ENCODE results near the gene SIGLEC6. TPM values are rescaled to one million over a fixed set of nuclear protein-coding genes. Genes with fewer than 3 reads are reported as not detected.

Gene SIGLEC6
- total RNA-seq, 1 experiment from 2014 or later = 10.0 TPM

DNA sequence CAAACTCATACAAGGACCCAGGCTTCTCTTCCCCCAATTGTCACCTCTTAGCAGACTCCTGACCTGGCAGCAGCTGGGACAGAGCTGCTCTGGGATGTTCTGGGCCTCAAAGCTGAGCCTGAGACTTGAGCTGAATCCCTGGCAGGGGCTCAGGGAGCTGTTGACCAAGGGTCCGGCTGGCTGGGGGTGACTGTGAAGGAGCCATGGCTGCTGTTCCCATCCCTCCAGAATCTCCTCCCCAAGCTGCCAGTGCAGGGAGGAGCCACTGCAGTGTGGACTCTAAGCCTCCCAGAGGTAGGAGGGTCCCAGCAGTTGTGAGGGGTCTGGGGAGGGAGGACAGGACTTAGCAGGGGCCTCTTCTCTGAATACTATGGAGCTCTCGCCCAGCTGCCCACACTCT, 2.2 kb downstream of the SIGLEC6 start:
- H3K4me3 ChIP-seq (ENCODE audit: low read depth, low read length) = no peak overlapping the region
- TF ChIP-seq, protein P1, sequence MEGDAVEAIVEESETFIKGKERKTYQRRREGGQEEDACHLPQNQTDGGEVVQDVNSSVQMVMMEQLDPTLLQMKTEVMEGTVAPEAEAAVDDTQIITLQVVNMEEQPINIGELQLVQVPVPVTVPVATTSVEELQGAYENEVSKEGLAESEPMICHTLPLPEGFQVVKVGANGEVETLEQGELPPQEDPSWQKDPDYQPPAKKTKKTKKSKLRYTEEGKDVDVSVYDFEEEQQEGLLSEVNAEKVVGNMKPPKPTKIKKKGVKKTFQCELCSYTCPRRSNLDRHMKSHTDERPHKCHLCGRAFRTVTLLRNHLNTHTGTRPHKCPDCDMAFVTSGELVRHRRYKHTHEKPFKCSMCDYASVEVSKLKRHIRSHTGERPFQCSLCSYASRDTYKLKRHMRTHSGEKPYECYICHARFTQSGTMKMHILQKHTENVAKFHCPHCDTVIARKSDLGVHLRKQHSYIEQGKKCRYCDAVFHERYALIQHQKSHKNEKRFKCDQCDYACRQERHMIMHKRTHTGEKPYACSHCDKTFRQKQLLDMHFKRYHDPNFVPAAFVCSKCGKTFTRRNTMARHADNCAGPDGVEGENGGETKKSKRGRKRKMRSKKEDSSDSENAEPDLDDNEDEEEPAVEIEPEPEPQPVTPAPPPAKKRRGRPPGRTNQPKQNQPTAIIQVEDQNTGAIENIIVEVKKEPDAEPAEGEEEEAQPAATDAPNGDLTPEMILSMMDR (IDR thresholded peaks at IDR 0.05; ENCODE audit: insufficient read depth in 1 of 2, low read depth in 1 of 2, low read length in 1 of 2, severe bottlenecking in 1 of 2, unreplicated experiment in 1 of 2) = no peak
- H3K36me3 ChIP-seq (ENCODE audit: control insufficient read depth, insufficient read depth, low read length) = no peaks in the 10 kb centered on the region
- POLR2A ChIA-PET = no interaction called here
- intact Hi-C loops (cut with micrococcal nuclease; ENCODE audit: unreplicated experiment) = no loop called here
- H3K9me3 ChIP-seq = no peaks in the 10 kb centered on the region
- CTCF ChIA-PET = no interaction called here
- H3K27me3 ChIP-seq (replicated peaks; ENCODE audit: control insufficient read depth, insufficient read depth, low read length) = no peaks in the 10 kb centered on the region
- no TSS peak for BruUV-seq (replicated peaks)
- H3K4me1 ChIP-seq = peaks cover 18% of the 10 kb centered on the region
- Mint-ChIP-seq H3K4me3 (ENCODE audit: unreplicated experiment) (peak overlapping the region; percentile 61), H3K4me1 (ENCODE audit: low read depth, unreplicated experiment) (no peaks in the 10 kb centered on the region), H3K36me3 (ENCODE audit: insufficient read depth, unreplicated experiment) (no peaks in the 10 kb centered on the region), H3K27ac (ENCODE audit: unreplicated experiment) (no peak overlapping the region), H3K9me3 (ENCODE audit: unreplicated experiment) (no peaks in the 10 kb centered on the region), H3K27me3 (ENCODE audit: insufficient read depth, unreplicated experiment) (no peaks in the 10 kb centered on the region)
- no peak for DNase-seq

DNA sequence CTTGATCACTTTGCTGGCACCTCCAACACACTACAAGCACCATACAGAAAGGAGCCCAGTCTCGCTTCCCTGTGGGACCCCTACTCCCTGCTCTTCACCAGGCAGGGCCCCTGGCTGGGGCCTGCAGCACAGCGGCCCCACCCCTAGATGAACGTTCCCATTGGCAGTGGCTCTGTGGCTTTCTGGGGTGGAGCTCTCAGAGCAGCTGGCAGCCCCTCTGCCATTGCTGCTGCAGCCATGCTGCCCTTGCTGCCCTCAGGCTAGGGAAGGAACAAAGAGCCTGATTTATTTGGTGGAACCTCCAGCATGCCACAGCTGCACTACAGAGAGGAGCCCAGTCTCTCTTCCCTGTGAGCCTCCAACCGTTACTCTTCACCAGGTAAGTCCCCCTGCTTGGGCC, 5.8 kb downstream of the SIGLEC6 start:
- H3K4me1 ChIP-seq = no peaks in the 10 kb centered on the region
- peaks cover 14% of the 10 kb centered on the region for H3K36me3 Mint-ChIP-seq (ENCODE audit: insufficient read depth, unreplicated experiment)
- H3K4me3 ChIP-seq (ENCODE audit: low read depth, low read length) = no peak overlapping the region
- ChIA-PET POLR2A (no interaction called here), CTCF (no interaction called here)
- no peaks in the 10 kb centered on the region for H3K9me3 Mint-ChIP-seq (ENCODE audit: unreplicated experiment)
- no peak overlapping the region for H3K4me3 Mint-ChIP-seq (ENCODE audit: unreplicated experiment)
- no peaks in the 10 kb centered on the region for H3K9me3 ChIP-seq
- H3K4me1 Mint-ChIP-seq (ENCODE audit: low read depth, unreplicated experiment) = no peaks in the 10 kb centered on the region
- H3K27ac Mint-ChIP-seq (ENCODE audit: unreplicated experiment) = no peak overlapping the region
- DNase-seq = no peak
- no TSS peak for BruUV-seq (replicated peaks)
- no peaks in the 10 kb centered on the region; the same call in 1 of the 2 replicates for H3K27me3 ChIP-seq (replicated peaks; ENCODE audit: control insufficient read depth, insufficient read depth, low read length)
- no peaks in the 10 kb centered on the region for H3K27me3 Mint-ChIP-seq (ENCODE audit: insufficient read depth, unreplicated experiment)
- H3K36me3 ChIP-seq (ENCODE audit: control insufficient read depth, insufficient read depth, low read length) = no peaks in the 10 kb centered on the region
- intact Hi-C loops (cut with micrococcal nuclease; ENCODE audit: unreplicated experiment) = no loop called here
- TF ChIP-seq, protein P1 (IDR thresholded peaks at IDR 0.05; ENCODE audit: insufficient read depth in 1 of 2, low read depth in 1 of 2, low read length in 1 of 2, severe bottlenecking in 1 of 2, unreplicated experiment in 1 of 2) = no peak

DNA sequence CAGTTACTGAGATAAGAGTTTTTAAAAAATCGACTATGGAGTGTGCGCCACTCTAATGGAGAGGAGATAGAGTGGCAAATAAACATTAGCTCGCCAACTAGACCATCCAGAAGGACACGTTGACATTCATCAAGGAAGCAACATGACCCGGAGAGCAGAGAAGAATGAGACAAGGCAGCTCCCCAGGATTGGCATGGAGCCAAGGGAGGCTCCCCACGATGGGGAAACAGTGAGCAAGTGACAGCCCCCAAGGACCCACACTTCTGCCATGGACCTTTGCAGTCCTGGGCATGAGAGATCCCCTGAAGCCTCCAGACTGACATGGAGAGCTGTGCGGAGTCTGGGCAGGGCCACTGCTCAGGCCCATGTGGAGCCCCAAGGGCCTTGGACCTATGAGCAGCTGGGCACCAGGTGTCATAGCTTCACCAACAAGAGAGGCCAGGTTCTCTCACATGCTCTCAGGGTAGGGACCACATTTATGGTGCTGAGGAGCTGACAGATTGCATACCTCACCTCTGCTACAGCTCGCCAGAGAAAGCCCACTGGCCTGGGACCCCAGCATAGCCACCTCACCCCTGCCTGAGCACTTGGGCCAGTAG, 6.7 kb downstream of the SIGLEC6 start:
- intact Hi-C loops (cut with micrococcal nuclease; ENCODE audit: unreplicated experiment) = no loop called here
- Mint-ChIP-seq H3K27ac (ENCODE audit: unreplicated experiment) (no peak overlapping the region), H3K4me1 (ENCODE audit: low read depth, unreplicated experiment) (no peaks in the 10 kb centered on the region), H3K36me3 (ENCODE audit: insufficient read depth, unreplicated experiment) (peaks cover 14% of the 10 kb centered on the region), H3K9me3 (ENCODE audit: unreplicated experiment) (no peaks in the 10 kb centered on the region), H3K27me3 (ENCODE audit: insufficient read depth, unreplicated experiment) (no peaks in the 10 kb centered on the region), H3K4me3 (ENCODE audit: unreplicated experiment) (no peak overlapping the region)
- POLR2A ChIA-PET = no interaction called here
- no peaks in the 10 kb centered on the region for H3K4me1 ChIP-seq
- TF ChIP-seq, protein P1 (IDR thresholded peaks at IDR 0.05; ENCODE audit: insufficient read depth in 1 of 2, low read depth in 1 of 2, low read length in 1 of 2, severe bottlenecking in 1 of 2, unreplicated experiment in 1 of 2) = no peak
- H3K9me3 ChIP-seq = no peaks in the 10 kb centered on the region
- H3K27me3 ChIP-seq (replicated peaks; ENCODE audit: control insufficient read depth, insufficient read depth, low read length) = no peaks in the 10 kb centered on the region; the same call in 1 of the 2 replicates
- DNase-seq = no peak
- BruUV-seq (replicated peaks) = no TSS peak
- CTCF ChIA-PET = no interaction called here
- H3K36me3 ChIP-seq (ENCODE audit: control insufficient read depth, insufficient read depth, low read length) = no peaks in the 10 kb centered on the region
- H3K4me3 ChIP-seq (ENCODE audit: low read depth, low read length) = no peak overlapping the region
